Suppressor macrophage (primary cell): ENCODE measurements around the gene ZNF804B.
"Not testable (repeated sequence)": the region's sequence is repeated elsewhere in the genome, so short reads cannot be mapped to it uniquely, and the experiment has no call there.

Source experiments
- DNase-seq, 4 experiments: peaks; one replicate each; pipeline ENCODE4 v3.0.0-alpha.2; 2020 to 2022

The ZNF804B gene

GRCh38 chr7:89103564-89103963 lies 344.1 kb downstream of the ZNF804B start:
- DNase-seq: no peak

- DNase-seq: no peak
Observed at GRCh38 chr7:89104748-89105685, 345.5 kb downstream of the ZNF804B start.

- DNase-seq: no peak
Observed at GRCh38 chr7:89123871-89124270, 364.4 kb downstream of the ZNF804B start.

- DNase-seq: no peak
Observed at GRCh38 chr7:89129600-89130375, 370.3 kb downstream of the ZNF804B start.

- DNase-seq: no peak
Observed at GRCh38 chr7:89133357-89133756, 373.9 kb downstream of the ZNF804B start.

GRCh38 chr7:89133819-89134218 lies 374.3 kb downstream of the ZNF804B start:
- no peak for DNase-seq

- no peak for DNase-seq
Observed at GRCh38 chr7:89145801-89146200, 386.3 kb downstream of the ZNF804B start.

- no peak for DNase-seq
Observed at GRCh38 chr7:89160107-89160506, 400.6 kb downstream of the ZNF804B start.

- no peak for DNase-seq
Observed at GRCh38 chr7:89165421-89165820, 405.9 kb downstream of the ZNF804B start.

- DNase-seq: no peak
Observed at GRCh38 chr7:89170628-89171027, 411.1 kb downstream of the ZNF804B start.

- no peak for DNase-seq
Observed at GRCh38 chr7:89182116-89182515, 422.6 kb downstream of the ZNF804B start.

- no peak for DNase-seq
Observed at GRCh38 chr7:89183712-89184111, 424.2 kb downstream of the ZNF804B start.

GRCh38 chr7:89200758-89201157 lies 441.3 kb downstream of the ZNF804B start:
- DNase-seq: no peak

- no peak for DNase-seq
Observed at GRCh38 chr7:89223900-89224395, 464.4 kb downstream of the ZNF804B start.

- DNase-seq: not testable (repeated sequence)
Observed at GRCh38 chr7:89228688-89229171, 469.2 kb downstream of the ZNF804B start.

- no peak for DNase-seq
Observed at GRCh38 chr7:89238156-89238555, 478.7 kb downstream of the ZNF804B start.

GRCh38 chr7:89246196-89246595 lies 486.7 kb downstream of the ZNF804B start:
- DNase-seq: no peak

- no peak for DNase-seq
Observed at GRCh38 chr7:89247207-89247606, 487.7 kb downstream of the ZNF804B start.

GRCh38 chr7:89259085-89259484 lies 499.6 kb downstream of the ZNF804B start:
- no peak for DNase-seq

GRCh38 chr7:89264126-89264525 lies 504.6 kb downstream of the ZNF804B start:
- DNase-seq: no peak

GRCh38 chr7:89265631-89266030 lies 506.1 kb downstream of the ZNF804B start:
- no peak for DNase-seq

- no peak for DNase-seq
Observed at GRCh38 chr7:89283302-89283701, 523.8 kb downstream of the ZNF804B start.

- no peak for DNase-seq
Observed at GRCh38 chr7:89308535-89308934, 549.0 kb downstream of the ZNF804B start.
